ENCODE results near the gene SHISAL2B. TPM values are rescaled to one million over a fixed set of nuclear protein-coding genes. Genes with fewer than 3 reads are reported as not detected.

Gene SHISAL2B
- total and polyA plus RNA-seq, 2 donors (not counting 3 experiments of a cell fraction or from before 2014, with no cell fraction given), result not detected

GRCh38 chr5:64746446-64746845, 56.1 kb downstream of the SHISAL2B start:
- Histone ChIP-seq H3K9ac (replicated peaks; ENCODE audit: extremely low read depth, insufficient read depth, low read length) (no peak overlapping the region), H3K36me3 (ENCODE audit: control insufficient read depth in 2 of 2, extremely low read depth in 1 of 2, insufficient read depth in 2 of 2, low read length in 2 of 2) (no peaks in the 10 kb centered on the region), H2AFZ (ENCODE audit: low read depth, low read length) (no peak overlapping the region), H3K4me2 (ENCODE audit: insufficient read depth, low read length) (no peak overlapping the region), H3K9me3 (replicated peaks; ENCODE audit: control insufficient read depth, insufficient read depth, low read length) (no peaks in the 10 kb centered on the region), H3K4me1 (ENCODE audit: control insufficient read depth, extremely low read depth, insufficient read depth, low read length) (no peaks in the 10 kb centered on the region), H3K9me1 (replicated peaks; ENCODE audit: control insufficient read depth, extremely low read depth, insufficient read depth, low read length) (no peaks in the 10 kb centered on the region), H3K27me3 (ENCODE audit: control insufficient read depth in 2 of 2, insufficient read depth in 2 of 2, low read length in 2 of 2) (no peaks in the 10 kb centered on the region), H4K20me1 (replicated peaks; ENCODE audit: control insufficient read depth, extremely low read depth, insufficient read depth, low read length) (no peaks in the 10 kb centered on the region), H3K4me3 (replicated peaks in 1 of 3; ENCODE audit: insufficient read depth in 1 of 3, low read depth in 1 of 3, low read length in 3 of 3) (no peak overlapping the region), H3K27ac (ENCODE audit: insufficient read depth, low read depth, low read length) (no peak overlapping the region), H3K79me2 (ENCODE audit: control insufficient read depth, insufficient read depth, low read length) (peaks cover 6% of the 10 kb centered on the region)
- BruUV-seq (replicated peaks), result no TSS peak
- DNase-seq (ENCODE audit: low read depth, low spot score) (no peak), FAIRE-seq (no peak)
- no peak for TF ChIP-seq MAX (IDR thresholded peaks at IDR 0.05; ENCODE audit: insufficient read depth, insufficient read length)
- TF ChIP-seq GATA2 (IDR thresholded peaks at IDR 0.05; ENCODE audit: insufficient read depth, insufficient read length, low read depth, low read length), result no peak
- no peak for TF ChIP-seq CTCF (IDR thresholded peaks at IDR 0.05; ENCODE audit: extremely low read depth in 1 of 2, insufficient read depth in 1 of 2, low read depth in 1 of 2, low read length in 2 of 2)
- TF ChIP-seq POLR2A (IDR thresholded peaks at IDR 0.05; ENCODE audit: low read depth, low read length), result no peak
- no peak for TF ChIP-seq MYC (IDR thresholded peaks at IDR 0.05; ENCODE audit: low read depth, low read length)
- TF ChIP-seq FOS (IDR thresholded peaks at IDR 0.05; ENCODE audit: borderline replicate concordance, insufficient read depth, low read length), result no peak
- TF ChIP-seq JUN (IDR thresholded peaks at IDR 0.05; ENCODE audit: borderline replicate concordance, insufficient read depth, insufficient read length, low read depth), result no peak
- TF ChIP-seq POLR2AphosphoS5 (IDR thresholded peaks at IDR 0.05; ENCODE audit: insufficient read depth, low read depth, low read length), result no peak
- TF ChIP-seq EZH2 (IDR thresholded peaks at IDR 0.05; ENCODE audit: borderline replicate concordance, low read depth, low read length, severe bottlenecking), result no peak
- POLR2A ChIA-PET, result no interaction called here
- intact Hi-C loops (cut with micrococcal nuclease) (no loop called here), dilution Hi-C loops (cut with MboI; ENCODE audit: extremely low pct_ligation_motif_present, low sequenced_read_pairs) (no loop called here)
- CTCF ChIA-PET, result no interaction called here

Measured in endothelial cell of umbilical vein (primary cell).